ENCODE results near the gene CHL1.

CHL1 gene

DNA sequence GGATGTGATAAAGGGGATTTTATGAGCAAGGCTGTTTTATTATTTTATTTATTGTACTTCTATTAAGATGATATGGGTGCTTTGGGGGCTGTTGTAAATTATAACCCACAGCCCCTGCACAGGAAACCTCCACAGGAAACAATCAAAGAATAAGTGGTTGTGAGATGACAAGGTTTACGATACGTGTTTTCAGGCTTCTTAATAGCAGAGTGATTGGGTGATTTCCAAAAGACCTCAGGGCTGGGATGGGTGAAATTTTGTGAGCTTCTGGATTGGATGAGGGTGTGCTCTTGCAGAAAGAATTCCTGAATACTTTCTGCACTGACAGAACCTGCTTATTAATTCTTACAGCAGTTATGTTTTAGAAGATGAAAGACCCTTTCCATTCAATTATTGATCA, 21.4 kb downstream of the CHL1 start:
- DNase-seq (ENCODE audit: low spot score) (no peak), FAIRE-seq (no peak)

DNA sequence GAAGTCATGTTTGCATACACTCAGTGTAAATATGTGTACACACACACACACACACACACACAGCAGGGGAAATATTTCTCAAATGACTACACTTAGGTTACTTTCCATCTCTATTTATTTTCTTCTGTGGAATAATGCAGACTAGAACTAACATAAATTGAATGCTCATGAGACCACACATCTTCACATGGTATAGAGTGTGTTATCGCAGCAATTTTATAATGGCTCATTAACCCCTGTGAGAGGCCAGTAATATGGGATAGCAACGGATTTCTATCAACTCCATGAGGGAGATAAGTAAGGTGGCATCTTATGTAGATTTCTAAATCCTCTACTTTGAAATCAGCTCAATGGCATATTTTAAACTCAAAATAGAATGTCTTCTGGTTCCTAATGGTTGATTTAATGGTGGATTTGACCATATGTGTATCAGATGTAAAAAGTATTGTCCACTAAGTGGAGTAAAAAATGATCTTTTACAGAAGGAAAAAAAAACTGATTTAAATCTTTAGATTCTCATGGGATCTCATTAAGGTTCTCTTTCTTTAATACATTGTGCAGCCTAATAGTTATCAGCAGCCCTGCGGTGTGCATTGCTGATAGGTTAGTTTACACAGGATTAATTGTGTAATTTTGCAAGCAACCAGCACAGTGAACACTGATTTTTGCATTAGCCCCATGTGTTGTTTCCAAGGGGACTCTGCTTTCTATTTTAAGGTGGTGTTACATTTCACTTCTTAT, 32.0 kb downstream of the CHL1 start:
- no peak for FAIRE-seq
- DNase-seq (ENCODE audit: low spot score): no peak

DNA sequence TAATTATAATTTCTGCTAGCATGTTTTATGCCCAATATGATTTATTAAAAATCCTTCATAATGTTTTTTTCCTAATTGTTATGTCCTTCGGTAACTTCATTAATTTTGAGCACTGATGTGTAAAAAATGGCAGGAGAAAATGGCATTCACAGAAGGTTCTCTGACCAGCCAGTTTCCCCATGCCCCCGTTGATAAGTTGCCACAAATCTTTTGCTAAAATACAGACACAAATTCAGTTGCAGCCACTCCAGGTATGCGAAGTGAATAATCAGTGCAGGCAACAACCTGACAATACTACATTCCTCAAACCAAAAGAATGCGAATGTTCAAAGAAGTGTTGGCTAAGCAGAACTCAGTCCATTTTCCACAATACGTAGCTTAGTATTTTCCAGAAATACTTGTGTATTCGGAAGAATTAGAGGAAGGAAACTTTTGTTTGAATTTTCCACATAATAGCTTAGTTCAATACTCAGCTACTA, 32.7 kb downstream of the CHL1 start:
- DNase-seq (ENCODE audit: low spot score) (no peak), FAIRE-seq (no peak)

DNA sequence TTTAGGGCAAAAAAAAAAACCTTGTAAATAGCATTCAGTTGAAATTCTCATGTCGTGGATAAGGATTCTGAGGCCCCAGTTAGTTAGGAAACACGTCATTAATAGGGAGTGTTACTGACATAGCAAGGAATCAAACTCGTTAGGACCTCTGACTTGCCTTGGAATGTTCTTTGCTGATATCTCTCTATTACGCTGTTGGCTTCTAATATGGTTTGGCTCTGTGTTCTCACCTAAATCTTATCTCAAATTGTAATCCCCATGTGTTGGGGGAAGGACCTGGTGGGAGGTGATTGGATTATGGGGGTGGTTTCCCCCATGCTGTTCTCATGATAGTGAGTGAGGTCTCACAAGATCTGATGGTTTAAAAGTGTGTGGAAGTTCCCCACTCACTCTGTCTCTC, 40.3 kb downstream of the CHL1 start:
- no peak for DNase-seq (ENCODE audit: low spot score)
- no peak for FAIRE-seq

DNA sequence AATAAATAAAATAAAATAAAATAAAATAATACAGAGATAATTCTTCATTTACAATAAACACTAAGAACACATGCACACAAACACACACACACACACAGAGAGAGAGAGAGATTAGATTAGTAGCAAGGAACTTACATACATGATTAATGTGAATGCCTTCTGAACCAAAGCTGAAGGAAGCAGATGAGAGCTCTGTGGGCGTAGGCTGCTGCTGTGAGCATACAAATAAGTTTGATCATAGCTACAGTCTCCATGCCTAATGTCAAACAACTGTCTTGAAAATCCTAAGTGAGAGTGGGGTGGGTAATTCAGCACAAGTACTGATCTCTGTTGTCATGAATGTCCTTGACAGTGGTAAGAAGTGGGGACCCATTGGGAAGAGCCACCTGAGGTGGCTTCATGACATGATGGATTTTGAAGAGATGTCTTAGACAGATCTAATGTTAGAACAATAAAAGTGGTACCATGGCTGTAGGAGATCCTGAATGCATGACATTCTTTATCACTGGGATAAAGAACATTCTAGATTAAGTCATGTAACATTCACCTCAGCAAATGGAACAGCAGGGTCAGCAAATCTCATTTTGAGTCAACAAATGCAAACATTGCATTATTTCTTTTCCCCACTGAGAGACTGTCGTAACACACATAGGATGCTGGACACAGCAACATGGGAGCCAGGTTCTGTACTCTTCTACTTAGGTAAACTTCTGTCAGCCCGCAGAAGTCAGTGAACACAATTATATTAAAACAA, 46.2 kb downstream of the CHL1 start:
- DNase-seq (ENCODE audit: low spot score) (no peak), FAIRE-seq (no peak)

DNA sequence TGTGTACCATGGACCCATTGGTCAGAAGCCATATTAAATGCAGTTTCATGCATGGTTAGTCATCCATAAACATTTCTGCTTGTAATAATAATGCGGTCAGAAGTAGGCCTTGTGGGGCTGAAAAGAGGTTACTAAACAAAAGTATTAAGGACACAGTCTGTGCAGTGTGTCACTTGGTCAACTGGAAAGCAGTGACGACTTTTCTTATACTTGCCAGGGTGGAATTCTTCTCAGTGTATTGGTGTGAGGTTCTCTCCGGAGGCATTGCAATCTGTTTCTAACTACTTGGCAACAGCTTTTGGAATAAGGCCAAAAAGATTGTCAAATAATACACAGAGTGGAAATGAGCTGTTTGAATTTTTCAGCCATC, 46.8 kb downstream of the CHL1 start:
- FAIRE-seq (no peak), DNase-seq (ENCODE audit: low spot score) (peak; percentile 33)

DNA sequence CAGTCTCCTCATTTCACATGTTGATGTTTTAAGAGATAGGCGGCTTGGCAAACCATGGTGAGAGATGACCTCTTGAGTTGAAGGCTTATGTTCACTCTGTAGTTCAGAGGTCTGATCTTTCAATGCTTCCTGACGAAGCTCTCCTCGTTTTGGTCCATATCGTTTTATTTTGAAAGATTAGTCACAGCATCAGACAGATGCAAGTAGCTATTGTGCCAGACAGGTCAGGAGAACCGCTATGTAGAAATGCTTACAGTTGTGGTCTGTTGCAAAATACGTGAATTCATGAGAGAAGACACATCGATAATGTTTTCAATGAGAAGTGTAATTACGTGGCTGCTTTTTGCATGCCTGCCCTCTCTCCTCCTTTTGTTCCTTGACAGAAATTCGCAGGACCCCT, 47.5 kb downstream of the CHL1 start:
- DNase-seq (ENCODE audit: low spot score) (no peak), FAIRE-seq (no peak)

DNA sequence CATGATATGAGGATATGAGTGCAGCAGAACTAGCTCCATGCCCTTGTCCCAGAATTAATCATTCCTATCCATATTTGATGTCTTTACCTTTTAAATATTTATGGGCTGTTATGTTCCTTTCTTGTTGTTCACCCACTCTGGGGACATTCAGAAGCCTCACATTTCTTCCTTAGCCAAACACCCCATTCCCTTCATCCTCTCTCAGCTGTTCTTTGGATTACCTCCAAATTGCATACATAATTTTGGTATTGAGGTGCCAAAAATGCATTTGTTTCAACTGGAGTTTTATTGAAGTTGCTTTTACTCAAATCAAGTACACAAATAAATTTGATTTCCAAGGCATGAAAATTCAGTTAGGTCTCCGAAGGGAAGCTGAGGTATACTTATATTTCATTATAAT, 51.4 kb downstream of the CHL1 start:
- no peak for FAIRE-seq
- no peak for DNase-seq (ENCODE audit: low spot score)

DNA sequence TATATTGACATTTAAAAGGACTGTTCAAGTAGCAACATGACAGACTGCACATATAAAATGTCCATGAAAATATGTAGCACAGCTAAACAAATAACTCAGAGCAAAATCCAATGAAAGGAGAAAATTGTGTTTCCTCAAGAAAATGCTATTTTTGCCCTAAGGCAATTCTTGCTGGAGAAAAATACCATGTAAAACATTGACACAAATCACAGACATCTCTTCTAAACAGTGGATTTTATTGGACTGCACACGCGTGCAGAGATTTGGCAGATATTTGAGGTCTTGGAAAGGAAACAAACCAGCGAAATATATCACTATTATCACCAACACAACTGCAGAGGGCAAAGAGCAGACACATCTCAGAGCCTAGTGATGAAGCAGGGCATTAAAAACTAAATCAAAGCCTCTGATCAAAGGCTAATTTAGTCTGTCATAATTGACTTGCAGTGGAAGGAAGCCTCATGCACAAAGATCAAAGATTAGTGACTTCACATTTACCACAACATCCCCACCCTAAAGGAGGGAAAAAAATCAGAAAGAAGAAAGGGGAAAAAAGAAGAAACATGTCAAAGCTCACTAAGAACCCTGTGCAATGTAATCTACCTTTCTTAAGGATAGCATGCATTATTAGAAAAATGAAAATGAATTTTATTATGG, 52.4 kb downstream of the CHL1 start:
- FAIRE-seq: no peak
- DNase-seq (ENCODE audit: low spot score): no peak

GRCh38 chr3:249587-250262, 53.2 kb downstream of the CHL1 start:
- DNase-seq (ENCODE audit: low spot score): no peak
- FAIRE-seq: no peak

- FAIRE-seq (no peak), DNase-seq (ENCODE audit: low spot score) (no peak)
These were observed 59.9 kb downstream of the CHL1 start for GRCh38 chr3:256501-256900.

GRCh38 chr3:257826-258225, 61.3 kb downstream of the CHL1 start:
- no peak for FAIRE-seq
- DNase-seq (ENCODE audit: low spot score): no peak

DNA sequence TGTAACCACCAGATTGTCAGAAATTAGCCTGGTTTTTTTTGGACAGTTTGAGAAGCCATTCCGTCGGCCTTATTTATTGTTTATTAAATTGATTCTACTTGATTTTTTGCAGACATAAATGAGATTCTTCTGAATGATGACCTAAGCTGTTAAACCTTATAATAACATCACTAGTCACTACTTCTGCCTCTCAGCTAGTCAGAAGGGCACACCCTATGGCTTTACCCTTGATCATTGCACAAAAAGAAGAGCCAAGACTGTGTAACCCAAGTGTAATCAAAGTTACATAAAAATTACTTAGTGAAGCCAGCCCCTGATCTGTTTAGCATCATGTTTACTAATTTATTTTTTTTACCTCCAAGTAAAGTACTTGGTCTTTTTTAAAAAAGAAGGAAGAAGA, 64.3 kb downstream of the CHL1 start:
- FAIRE-seq: no peak
- DNase-seq (ENCODE audit: low spot score): no peak

GRCh38 chr3:263393-263792, 66.8 kb downstream of the CHL1 start:
- no peak for FAIRE-seq
- no peak for DNase-seq (ENCODE audit: low spot score)

- FAIRE-seq: no peak
- peak; percentile 10 for DNase-seq (ENCODE audit: low spot score)
These were observed 68.0 kb downstream of the CHL1 start for GRCh38 chr3:264394-265156.

- FAIRE-seq: no peak
- DNase-seq (ENCODE audit: low spot score): no peak
These were observed 70.5 kb downstream of the CHL1 start for GRCh38 chr3:267101-267500.

GRCh38 chr3:270688-271087, 74.1 kb downstream of the CHL1 start:
- FAIRE-seq (no peak), DNase-seq (ENCODE audit: low spot score) (no peak)

DNA sequence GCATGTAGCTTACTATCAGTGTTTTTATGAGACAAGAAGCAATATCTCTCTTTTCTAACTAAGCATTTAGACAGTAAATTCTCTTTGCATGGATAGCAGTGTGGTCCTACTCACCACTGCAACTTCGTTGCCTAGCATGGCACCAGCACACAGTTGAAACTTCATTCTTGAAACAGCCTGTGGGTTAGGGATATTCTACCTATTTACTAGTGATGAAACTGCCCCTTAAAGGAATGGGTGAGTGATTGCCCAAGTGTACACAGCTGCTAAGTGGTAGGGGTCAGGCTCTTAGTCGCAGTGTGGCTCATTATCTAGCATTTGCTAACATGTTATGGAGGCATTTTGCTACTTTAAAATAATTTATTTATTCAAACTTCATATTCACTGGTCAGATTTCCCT, 78.4 kb downstream of the CHL1 start:
- no peak for FAIRE-seq

GRCh38 chr3:277873-278272, 81.3 kb downstream of the CHL1 start:
- FAIRE-seq (no peak), DNase-seq (ENCODE audit: low spot score) (no peak)

More for the DNA sequence above, 78.4 kb downstream of the CHL1 start:
- DNase-seq (ENCODE audit: low spot score): no peak

DNA sequence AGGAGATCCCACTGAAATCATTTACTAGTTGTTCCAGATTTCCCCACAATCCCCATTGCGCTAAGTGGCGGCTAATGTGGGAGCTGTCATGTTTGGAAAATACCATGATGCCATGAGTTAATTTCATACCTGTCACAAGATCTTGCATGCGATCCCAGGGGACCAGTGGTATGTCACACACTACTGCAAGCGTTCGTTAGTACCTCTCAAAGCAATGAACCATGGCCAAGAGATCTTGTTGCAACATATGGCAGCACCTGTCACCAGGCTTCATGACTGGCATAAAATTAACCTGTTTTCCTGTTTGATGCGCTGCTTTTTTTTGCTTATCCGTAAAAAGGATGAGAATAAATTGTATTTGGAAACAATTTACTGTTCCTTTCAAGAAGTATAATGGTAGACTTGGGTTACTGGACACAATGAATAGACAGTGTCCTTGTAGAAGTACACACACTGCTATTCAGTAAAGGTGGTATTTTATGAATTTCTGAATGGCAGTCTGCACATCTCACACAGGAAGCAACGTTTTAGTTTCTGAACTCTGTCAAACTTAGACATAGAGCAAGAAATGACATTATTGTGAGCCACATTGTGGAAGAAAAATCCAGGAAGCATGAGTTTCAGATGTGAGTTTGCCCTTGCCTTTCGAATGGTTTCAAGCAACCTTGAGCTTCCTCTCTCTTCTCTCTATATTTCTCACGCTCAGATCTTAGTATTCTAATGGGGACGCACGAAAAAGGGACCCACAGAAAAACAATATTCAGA, 81.9 kb downstream of the CHL1 start:
- DNase-seq (ENCODE audit: low spot score) (no peak), FAIRE-seq (no peak)

All from RCC 7860 (cell line).